Measurements from ENCODE around the gene LMTK3. TPM values are rescaled to one million over a fixed set of nuclear protein-coding genes. Genes with fewer than 3 reads are reported as not detected.

Gene LMTK3
- total and polyA plus RNA-seq, 4 donors: 8.8 to 76.5 (median 38.3) TPM

DNA sequence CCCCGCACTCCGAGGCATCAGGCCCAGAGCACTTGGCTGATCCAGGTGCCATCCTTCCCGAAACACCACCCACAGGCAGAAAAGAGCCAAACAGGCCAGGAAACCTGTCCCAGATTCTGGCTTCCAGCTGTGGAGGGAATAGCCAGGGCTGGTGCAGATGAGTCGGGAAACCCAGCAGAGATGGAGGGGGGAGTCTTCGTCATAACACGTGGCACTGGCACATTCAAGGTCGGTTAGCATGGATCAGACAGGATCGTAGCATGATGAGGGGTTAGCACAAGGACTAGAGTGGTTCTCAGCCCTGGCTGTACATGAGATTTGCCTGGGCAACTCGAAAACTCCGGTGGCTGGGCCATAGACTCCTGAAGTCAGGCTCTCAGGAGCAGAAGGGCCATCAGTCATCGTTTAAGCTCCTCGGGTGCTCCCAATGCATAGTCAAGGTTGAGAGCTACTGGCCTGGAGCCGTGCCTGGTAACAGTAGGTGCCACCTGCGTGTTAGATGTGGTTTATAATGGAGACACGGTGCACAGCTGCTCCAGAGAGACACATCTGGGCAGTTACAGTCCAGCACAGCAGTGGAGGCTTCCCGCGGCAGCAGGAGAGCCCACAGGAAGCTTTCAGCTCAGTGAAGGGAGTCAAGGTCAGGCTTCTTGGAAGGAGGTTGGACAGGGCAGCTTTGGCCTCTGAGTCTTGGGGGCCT, 36.1 kb downstream of the LMTK3 start:
- 83% methylated on average over 16 of the region's 17 CpGs for WGBS (ENCODE audit: insufficient coverage)
- H3K4me3 ChIP-seq (ENCODE audit: low read depth, low read length): no peak overlapping the region
- peaks cover 93% of the 10 kb centered on the region for H3K36me3 ChIP-seq (ENCODE audit: control insufficient read depth, insufficient read depth, low read length)
- peaks cover 16% of the 10 kb centered on the region for H3K4me1 ChIP-seq (ENCODE audit: control insufficient read depth, insufficient read depth, low read length)
- H3K27me3 ChIP-seq (ENCODE audit: control insufficient read depth, insufficient read depth, low read length): no peaks in the 10 kb centered on the region
- no peak overlapping the region for H3K27ac ChIP-seq (ENCODE audit: low read depth, low read length)
- no peaks in the 10 kb centered on the region for H3K9me3 ChIP-seq (ENCODE audit: control insufficient read depth, insufficient read depth, low read length)
- DNase-seq (ENCODE audit: low read depth in 4 of 6, low spot score in 6 of 6): no peak

DNA sequence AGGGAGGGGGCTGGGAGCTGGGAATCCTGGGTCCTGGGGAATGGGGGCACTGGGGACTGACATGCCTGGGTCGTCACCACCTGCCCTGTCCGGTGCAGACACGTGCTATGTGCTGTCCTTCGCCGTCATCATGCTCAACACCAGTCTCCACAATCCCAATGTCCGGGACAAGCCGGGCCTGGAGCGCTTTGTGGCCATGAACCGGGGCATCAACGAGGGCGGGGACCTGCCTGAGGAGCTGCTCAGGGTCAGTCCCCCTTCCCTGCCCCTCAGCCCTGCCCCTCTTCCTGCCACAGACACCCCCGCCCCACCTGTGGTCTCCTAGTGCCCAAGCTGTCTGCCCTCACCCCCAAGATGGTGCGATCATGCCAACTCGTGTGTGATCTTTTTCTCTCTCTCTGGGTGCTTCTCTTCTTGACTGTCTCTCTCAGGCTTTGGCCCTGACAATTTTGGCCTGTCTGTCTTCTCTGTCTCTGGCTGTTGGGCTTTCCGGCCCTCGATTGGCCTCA, 37.5 kb downstream of the LMTK3 start:
- H3K27ac ChIP-seq (ENCODE audit: low read depth, low read length): no peak overlapping the region
- H3K4me3 ChIP-seq (ENCODE audit: low read depth, low read length): no peak overlapping the region
- H3K9me3 ChIP-seq (ENCODE audit: control insufficient read depth, insufficient read depth, low read length): no peaks in the 10 kb centered on the region
- peaks cover 92% of the 10 kb centered on the region for H3K36me3 ChIP-seq (ENCODE audit: control insufficient read depth, insufficient read depth, low read length)
- WGBS (ENCODE audit: insufficient coverage): 95% methylated on average over 16 of the region's 16 CpGs
- DNase-seq (ENCODE audit: low read depth in 4 of 6, low spot score in 6 of 6): no peak
- no peaks in the 10 kb centered on the region for H3K27me3 ChIP-seq (ENCODE audit: control insufficient read depth, insufficient read depth, low read length)
- peaks cover 15% of the 10 kb centered on the region for H3K4me1 ChIP-seq (ENCODE audit: control insufficient read depth, insufficient read depth, low read length)

DNA sequence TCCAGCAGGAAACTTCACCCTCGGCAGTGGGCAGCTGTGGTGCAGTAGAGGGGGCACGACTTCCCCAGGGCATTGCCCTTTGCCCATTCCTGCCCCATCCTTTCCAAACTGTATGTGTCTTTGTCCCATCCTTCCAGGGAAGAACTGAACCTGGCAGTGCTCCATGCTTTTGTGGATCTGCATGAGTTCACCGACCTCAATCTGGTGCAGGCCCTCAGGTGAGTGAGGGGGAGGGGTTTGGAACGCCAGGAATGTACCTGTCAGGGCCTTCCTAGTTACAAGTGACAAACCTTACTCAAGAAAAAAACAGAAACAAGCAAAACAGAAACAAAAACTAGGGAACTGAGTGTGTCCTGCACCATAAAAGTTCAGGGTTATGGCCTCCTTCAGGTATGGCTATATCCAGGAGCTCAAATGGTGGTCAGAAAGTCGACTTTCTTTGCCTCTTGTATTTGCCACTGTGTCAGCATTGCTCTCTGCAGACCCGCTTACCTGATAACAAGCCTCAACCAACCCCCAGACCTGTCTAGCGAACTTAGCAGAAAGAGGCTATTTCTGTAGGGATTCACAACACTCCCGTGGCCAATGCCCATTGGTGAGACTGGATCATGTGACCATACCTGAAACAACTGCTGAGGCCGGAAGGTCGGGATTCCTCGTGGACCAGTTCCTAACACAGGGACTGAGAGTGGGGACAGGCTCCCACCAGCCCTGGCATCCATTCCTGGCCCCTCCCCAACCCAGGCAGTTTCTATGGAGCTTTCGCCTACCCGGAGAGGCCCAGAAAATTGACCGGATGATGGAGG, 38.3 kb downstream of the LMTK3 start:
- Histone ChIP-seq H3K27ac (ENCODE audit: low read depth, low read length) (no peak overlapping the region), H3K9me3 (ENCODE audit: control insufficient read depth, insufficient read depth, low read length) (no peaks in the 10 kb centered on the region), H3K27me3 (ENCODE audit: control insufficient read depth, insufficient read depth, low read length) (no peaks in the 10 kb centered on the region), H3K4me1 (ENCODE audit: control insufficient read depth, insufficient read depth, low read length) (peaks cover 18% of the 10 kb centered on the region), H3K36me3 (ENCODE audit: control insufficient read depth, insufficient read depth, low read length) (peaks cover 84% of the 10 kb centered on the region), H3K4me3 (ENCODE audit: low read depth, low read length) (no peak overlapping the region)
- no peak for DNase-seq (ENCODE audit: low read depth in 4 of 6, low spot score in 6 of 6)
- WGBS (ENCODE audit: insufficient coverage): 97% methylated on average over 8 of the region's 14 CpGs

DNA sequence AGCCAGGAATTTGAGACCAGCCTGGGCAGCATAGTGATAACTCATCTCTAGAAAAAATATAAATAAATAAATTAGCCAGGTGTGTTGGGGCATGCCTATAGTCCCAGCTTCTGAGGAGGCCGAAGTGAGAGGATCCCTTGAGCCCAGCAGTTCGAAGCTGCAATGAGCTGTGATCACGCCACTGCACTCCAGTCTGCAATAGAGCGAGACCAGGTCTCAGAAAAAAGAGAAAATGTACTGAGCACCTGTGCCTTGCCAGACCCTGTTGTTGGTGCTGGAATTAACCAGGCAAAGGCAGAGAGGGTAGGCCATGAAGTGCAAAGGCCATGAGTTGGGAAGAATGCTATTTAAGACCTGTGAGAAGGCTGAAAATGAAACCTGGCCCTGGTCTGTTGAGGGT, 39.8 kb downstream of the LMTK3 start:
- H3K36me3 ChIP-seq (ENCODE audit: control insufficient read depth, insufficient read depth, low read length): peaks cover 69% of the 10 kb centered on the region
- no peak overlapping the region for H3K27ac ChIP-seq (ENCODE audit: low read depth, low read length)
- no peaks in the 10 kb centered on the region for H3K9me3 ChIP-seq (ENCODE audit: control insufficient read depth, insufficient read depth, low read length)
- H3K27me3 ChIP-seq (ENCODE audit: control insufficient read depth, insufficient read depth, low read length): no peaks in the 10 kb centered on the region
- no peak overlapping the region for H3K4me3 ChIP-seq (ENCODE audit: low read depth, low read length)
- 96% methylated on average over 4 of the region's 4 CpGs for WGBS (ENCODE audit: insufficient coverage)
- H3K4me1 ChIP-seq (ENCODE audit: control insufficient read depth, insufficient read depth, low read length): peaks cover 23% of the 10 kb centered on the region
- no peak for DNase-seq (ENCODE audit: low read depth in 4 of 6, low spot score in 6 of 6)

DNA sequence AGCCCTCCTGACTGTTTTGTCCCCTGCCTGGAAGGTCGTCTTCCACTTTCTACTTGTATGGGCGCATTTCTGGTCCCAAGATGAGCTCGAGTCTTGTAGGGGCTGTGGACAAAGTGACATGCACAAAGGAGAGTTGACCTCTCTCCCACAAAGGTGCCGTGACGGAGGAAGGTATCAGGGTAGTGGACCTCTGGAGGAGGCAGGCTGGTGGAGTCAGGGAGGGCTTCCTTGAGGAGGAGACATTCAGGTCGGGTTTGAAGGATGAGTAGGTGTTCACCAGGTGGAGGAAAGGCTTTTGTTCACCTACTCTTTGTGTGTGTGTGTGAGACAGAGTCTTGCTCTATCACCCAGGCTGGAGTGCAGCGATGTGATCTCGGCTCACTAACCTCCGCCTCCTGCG, 40.8 kb downstream of the LMTK3 start:
- Histone ChIP-seq H3K4me1 (ENCODE audit: control insufficient read depth, insufficient read depth, low read length) (peaks cover 23% of the 10 kb centered on the region), H3K9me3 (ENCODE audit: control insufficient read depth, insufficient read depth, low read length) (no peaks in the 10 kb centered on the region), H3K27me3 (ENCODE audit: control insufficient read depth, insufficient read depth, low read length) (no peaks in the 10 kb centered on the region), H3K27ac (ENCODE audit: low read depth, low read length) (no peak overlapping the region), H3K36me3 (ENCODE audit: control insufficient read depth, insufficient read depth, low read length) (peaks cover 59% of the 10 kb centered on the region), H3K4me3 (ENCODE audit: low read depth, low read length) (no peak overlapping the region)
- 93% methylated on average over 4 of the region's 10 CpGs for WGBS (ENCODE audit: insufficient coverage)
- no peak for DNase-seq (ENCODE audit: low read depth in 4 of 6, low spot score in 6 of 6)

DNA sequence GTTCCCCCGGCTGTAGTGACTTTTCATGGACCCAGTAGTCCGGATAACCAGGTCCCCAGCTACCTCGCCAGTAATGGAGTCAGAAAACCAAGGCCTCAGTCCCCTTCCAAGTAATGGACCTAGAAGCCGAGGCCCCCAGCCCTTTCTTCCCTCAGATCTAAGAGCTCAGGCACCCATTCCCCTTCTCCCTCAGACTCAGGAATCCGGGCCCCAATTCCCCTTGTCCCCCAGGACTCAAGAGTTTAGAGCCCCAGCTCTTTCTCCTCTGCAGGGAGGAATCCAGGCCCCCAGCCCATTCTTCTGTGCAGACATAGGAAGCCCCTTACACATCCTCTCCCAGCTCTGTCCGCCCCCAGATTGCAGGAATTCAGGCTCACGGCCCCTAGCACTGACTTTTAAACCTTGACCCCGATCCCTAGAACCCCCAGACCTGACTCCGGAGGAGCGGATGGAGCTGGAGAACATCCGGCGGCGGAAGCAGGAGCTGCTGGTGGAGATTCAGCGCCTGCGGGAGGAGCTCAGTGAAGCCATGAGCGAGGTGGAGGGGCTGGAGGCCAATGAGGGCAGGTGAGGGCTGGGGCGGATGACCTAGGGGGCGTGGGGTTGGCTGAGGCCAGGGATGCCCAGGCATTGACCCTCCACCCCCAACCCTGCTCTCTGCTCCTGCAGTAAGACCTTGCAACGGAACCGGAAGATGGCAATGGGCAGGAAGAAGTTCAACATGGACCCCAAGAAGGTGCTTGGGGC, 41.5 kb downstream of the LMTK3 start:
- DNase-seq (ENCODE audit: low read depth in 4 of 6, low spot score in 6 of 6): no peak
- H3K36me3 ChIP-seq (ENCODE audit: control insufficient read depth, insufficient read depth, low read length): peaks cover 52% of the 10 kb centered on the region
- peak overlapping the region; percentile 96 for H3K4me3 ChIP-seq (ENCODE audit: low read depth, low read length)
- peaks cover 23% of the 10 kb centered on the region for H3K4me1 ChIP-seq (ENCODE audit: control insufficient read depth, insufficient read depth, low read length)
- H3K27ac ChIP-seq (ENCODE audit: low read depth, low read length): peak overlapping the region; percentile 36
- no peaks in the 10 kb centered on the region for H3K9me3 ChIP-seq (ENCODE audit: control insufficient read depth, insufficient read depth, low read length)
- 55% methylated on average over 15 of the region's 20 CpGs for WGBS (ENCODE audit: insufficient coverage)
- H3K27me3 ChIP-seq (ENCODE audit: control insufficient read depth, insufficient read depth, low read length): no peaks in the 10 kb centered on the region

DNA sequence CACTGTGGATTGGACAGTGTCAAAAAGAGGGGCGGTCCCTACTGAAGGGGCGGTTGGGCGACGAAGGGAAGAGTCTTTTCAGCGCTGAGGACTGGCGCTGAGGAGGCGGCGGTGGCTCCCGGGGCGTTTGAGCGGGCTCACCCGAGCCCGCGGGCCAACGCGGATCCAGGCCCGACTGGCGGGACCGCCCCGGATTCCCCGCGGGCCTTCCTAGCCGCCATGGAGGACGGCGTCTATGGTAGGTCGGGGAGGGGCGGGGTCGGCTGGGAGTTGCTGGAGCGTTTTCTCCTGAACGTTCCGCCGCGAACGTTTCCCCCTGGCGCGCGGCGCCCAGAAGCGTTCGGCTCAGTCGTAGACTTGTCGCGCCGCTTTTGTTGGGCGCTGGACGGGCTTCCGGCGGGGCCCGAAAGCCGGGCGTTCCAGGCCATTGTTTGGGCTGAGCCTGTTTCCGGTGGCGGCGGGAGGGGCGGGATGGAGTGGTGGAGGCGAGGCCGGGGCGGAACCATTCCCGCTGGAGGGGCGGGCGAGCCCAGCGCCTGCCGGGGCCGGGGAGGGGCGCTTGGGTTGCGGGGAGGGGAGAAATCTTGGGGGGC, 42.2 kb downstream of the LMTK3 start, which contains the start of gene CYTH2:
TSS of gene CYTH2 (plus strand) at position 81 of the 593 bp plus-strand sequence. CDS start at position 220, 139 bp downstream.
- Histone ChIP-seq H3K4me1 (ENCODE audit: control insufficient read depth, insufficient read depth, low read length) (peaks cover 23% of the 10 kb centered on the region), H3K27ac (ENCODE audit: low read depth, low read length) (peak within 1 kb of the TSS; percentile 97), H3K27me3 (ENCODE audit: control insufficient read depth, insufficient read depth, low read length) (no peaks in the 10 kb centered on the region), H3K9me3 (ENCODE audit: control insufficient read depth, insufficient read depth, low read length) (no peaks in the 10 kb centered on the region), H3K4me3 (ENCODE audit: low read depth, low read length) (peak within 1 kb of the TSS; percentile 96), H3K36me3 (ENCODE audit: control insufficient read depth, insufficient read depth, low read length) (peaks cover 47% of the 10 kb centered on the region)
- WGBS (ENCODE audit: insufficient coverage): under 1% methylated on average over 54 of the region's 66 CpGs
- DNase-seq (ENCODE audit: low read depth in 4 of 6, low spot score in 6 of 6): peak in 3 of 6 donors; percentile 71 to 93 (median 92)

DNA sequence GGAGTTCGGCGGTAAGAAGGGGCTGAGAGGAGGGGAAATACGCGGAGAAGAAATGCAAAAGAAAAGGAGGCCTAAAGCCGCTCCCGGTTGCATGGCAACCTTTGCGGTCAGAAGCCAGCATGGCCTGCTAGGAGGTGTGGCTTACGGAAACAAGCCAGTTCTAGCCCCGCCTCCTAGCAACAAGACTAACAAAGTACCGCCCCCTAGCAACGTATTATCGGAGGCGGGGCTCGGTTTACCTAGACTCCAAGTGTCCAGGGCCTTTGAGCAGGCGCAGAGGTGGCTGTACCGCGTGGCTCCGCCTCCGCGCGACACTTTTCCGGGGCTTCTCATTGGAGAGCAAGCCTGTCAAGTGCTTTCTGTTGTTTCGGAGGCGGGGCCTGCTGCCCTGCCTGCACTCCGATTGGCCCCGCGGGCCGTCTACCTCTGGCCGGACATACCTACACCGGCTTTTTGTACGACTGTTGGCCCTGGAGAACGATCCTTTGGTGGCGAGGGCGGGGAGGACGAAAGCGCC, 42.8 kb downstream of the LMTK3 start:
- Histone ChIP-seq H3K27ac (ENCODE audit: low read depth, low read length) (peak overlapping the region; percentile 97), H3K4me1 (ENCODE audit: control insufficient read depth, insufficient read depth, low read length) (peaks cover 23% of the 10 kb centered on the region), H3K4me3 (ENCODE audit: low read depth, low read length) (peak overlapping the region; percentile 96), H3K36me3 (ENCODE audit: control insufficient read depth, insufficient read depth, low read length) (peaks cover 47% of the 10 kb centered on the region), H3K9me3 (ENCODE audit: control insufficient read depth, insufficient read depth, low read length) (no peaks in the 10 kb centered on the region), H3K27me3 (ENCODE audit: control insufficient read depth, insufficient read depth, low read length) (no peaks in the 10 kb centered on the region)
- DNase-seq (ENCODE audit: low read depth in 4 of 6, low spot score in 6 of 6): peak; percentile 99 to 100 (median 100)
- 0% methylated on average over 35 of the region's 36 CpGs for WGBS (ENCODE audit: insufficient coverage)

Measured in spinal cord (tissue), 10 donors.